Sigmoid colon (tissue), 3 donors: ENCODE results near the gene RIPK4.

Experiments
- CTCF ChIP-seq, 4 experiments: fragments of 450-650 bp in 3 of 4; fragments of 200-600 bp in 1 of 4; IDR thresholded peaks; one replicate each; pipeline ENCODE4 v1.5.1; 2016 to 2019; ENCODE audit warnings: antibody characterized with exemption in 4 of 4, mild to moderate bottlenecking in 3 of 4, moderate library complexity in 2 of 4
- POLR2A ChIP-seq, 2 donors: fragments of 450-650 bp; IDR thresholded peaks; one replicate each; pipeline ENCODE4 v1.6.1; 2016; ENCODE audit warnings: antibody characterized with exemption in 2 of 2, mild to moderate bottlenecking in 2 of 2, moderate library complexity in 2 of 2

DNA sequence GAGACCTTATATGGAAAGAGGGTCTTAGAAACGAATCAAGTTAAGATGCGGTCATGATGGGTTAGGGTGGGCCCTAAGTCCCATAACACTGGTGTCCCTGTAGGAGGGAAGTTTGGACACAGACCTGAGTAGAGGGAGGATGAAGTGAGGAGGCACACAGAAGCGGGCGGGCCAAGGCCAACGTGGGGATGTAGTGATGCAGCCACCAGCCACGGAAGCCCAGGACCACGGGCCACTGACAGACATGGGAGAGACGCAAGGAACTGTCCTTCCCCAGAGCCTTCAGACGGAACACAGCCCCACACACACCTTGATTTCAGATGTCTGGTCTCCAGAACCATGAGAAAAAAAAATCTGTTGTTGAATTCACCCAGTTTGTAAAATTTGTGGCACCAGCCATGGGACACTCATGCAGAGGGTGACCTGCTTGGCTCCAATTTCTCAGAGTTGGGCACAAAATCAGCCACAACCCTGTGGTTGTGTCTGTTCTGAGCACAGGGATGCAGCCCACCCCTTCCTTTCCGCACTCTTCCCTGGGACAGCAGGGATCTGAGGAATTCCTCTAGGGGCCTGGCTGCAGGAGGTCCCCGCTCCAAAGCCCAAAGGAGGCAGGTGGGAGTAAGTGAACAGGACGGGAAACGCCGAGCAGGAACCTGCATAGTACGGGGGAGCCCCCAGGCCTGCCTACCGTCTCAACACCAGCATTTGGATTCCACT, 61.1 kb downstream of the RIPK4 start:
- TF ChIP-seq CTCF (IDR thresholded peaks at IDR 0.05) (no peak), POLR2A (IDR thresholded peaks at IDR 0.05) (no peak)
